Hepatocyte (in vitro differentiated cells): ENCODE results near the gene CASKIN1. TPM values are rescaled to one million over a fixed set of nuclear protein-coding genes. Genes with fewer than 3 reads are reported as not detected.

Source experiments
- DNase-seq: peaks from one replicate; pipeline ENCODE4 v3.0.0-alpha.2; 2016; ENCODE audit warnings: low spot score
- H2AFZ ChIP-seq: fragments of 200-600 bp; sonication (generic); 2 replicates; pipeline ENCODE4 v1.6.0; 2016; ENCODE audit warnings: antibody characterized with exemption, mild to moderate bottlenecking
- H3K27ac ChIP-seq: fragments of 200-600 bp; sonication (generic); 2 replicates; pipeline ENCODE4 v1.5.1; 2016; ENCODE audit warnings: mild to moderate bottlenecking
- H3K27me3 ChIP-seq: fragments of 200-600 bp; sonication (generic); 2 replicates; pipeline ENCODE4 v1.6.1; 2016
- H3K36me3 ChIP-seq: fragments of 200-600 bp; sonication (generic); replicated peaks from 2 replicates; pipeline ENCODE4 v1.5.1; 2016; ENCODE audit warnings: low read depth; ENCODE audit not compliant: insufficient read depth
- H3K4me1 ChIP-seq: fragments of 200-600 bp; sonication (generic); 2 replicates; pipeline ENCODE4 v1.5.1; 2016; ENCODE audit warnings: mild to moderate bottlenecking, moderate library complexity; ENCODE audit not compliant: insufficient read depth
- H3K4me2 ChIP-seq: fragments of 200-600 bp; sonication (generic); 2 replicates; pipeline ENCODE4 v1.6.0; 2016
- H3K4me3 ChIP-seq: fragments of 200-600 bp; sonication (generic); 2 replicates; pipeline ENCODE4 v1.5.1; 2016; ENCODE audit warnings: mild to moderate bottlenecking
- H3K79me2 ChIP-seq: fragments of 200-600 bp; sonication (generic); 2 replicates; pipeline ENCODE4 v1.6.0; 2017; ENCODE audit warnings: mild to moderate bottlenecking
- H3K9me2 ChIP-seq: fragments of 200-600 bp; sonication (generic); replicated peaks from 2 replicates; pipeline ENCODE4 v1.6.0; 2017; ENCODE audit warnings: mild to moderate bottlenecking; ENCODE audit not compliant: insufficient read depth
- H3K9me3 ChIP-seq: fragments of 200-600 bp; sonication (generic); 2 replicates; pipeline ENCODE4 v1.5.1; 2016; ENCODE audit warnings: low read depth, mild to moderate bottlenecking
- H4K20me1 ChIP-seq: fragments of 200-600 bp; sonication (generic); 2 replicates; pipeline ENCODE4 v1.6.0; 2016; ENCODE audit warnings: mild to moderate bottlenecking; ENCODE audit not compliant: insufficient read depth, poor library complexity, severe bottlenecking
- EZH2 ChIP-seq: fragments of 200-600 bp; sonication (generic); IDR thresholded peaks from 2 replicates; pipeline ENCODE4 v1.6.1; 2016; ENCODE audit warnings: antibody characterized with exemption, mild to moderate bottlenecking, borderline replicate concordance
- EZH2phosphoT487 ChIP-seq: fragments of 200-600 bp; sonication (generic); IDR thresholded peaks from one replicate; pipeline ENCODE4 v1.6.1; 2018; ENCODE audit warnings: antibody characterized with exemption, mild to moderate bottlenecking, low read depth, moderate library complexity; ENCODE audit not compliant: unreplicated experiment, severe bottlenecking
- WGBS: methylation state at CpG from one replicate; pipeline ENCODE4 v1.1.6; 2016; ENCODE audit warnings: low lambda C conversion rate; ENCODE audit errors: missing lambda C conversion rate; 5-methylcytosine and 5-hydroxymethylcytosine counted together
- polyA plus RNA-seq: library from polyadenylated mRNA; unstranded; fragments of >200 nt; fragmentation: Nextera tagmentation; extraction: Ambion mirVana; gene quantifications from 2 replicates; pipeline ENCODE4 v1.2.1, GENCODE V29; 2016
- total RNA-seq: library from RNA; depleted of rRNA; stranded (reverse); fragments of >200 nt; gene quantifications from 2 replicates; pipeline ENCODE4 v1.2.3, GENCODE V29; 2014
- TF ChIP-seq, protein P1 (sequence below): fragments of 200-600 bp; sonication (generic); IDR thresholded peaks from 2 replicates; pipeline ENCODE4 v1.5.1; 2016; ENCODE audit warnings: antibody characterized with exemption, mild to moderate bottlenecking; ENCODE audit not compliant: poor library complexity

The CASKIN1 gene
- total and polyA plus RNA-seq, 2 experiments from 2014 or later = 0.47 to 1.7 TPM

DNA sequence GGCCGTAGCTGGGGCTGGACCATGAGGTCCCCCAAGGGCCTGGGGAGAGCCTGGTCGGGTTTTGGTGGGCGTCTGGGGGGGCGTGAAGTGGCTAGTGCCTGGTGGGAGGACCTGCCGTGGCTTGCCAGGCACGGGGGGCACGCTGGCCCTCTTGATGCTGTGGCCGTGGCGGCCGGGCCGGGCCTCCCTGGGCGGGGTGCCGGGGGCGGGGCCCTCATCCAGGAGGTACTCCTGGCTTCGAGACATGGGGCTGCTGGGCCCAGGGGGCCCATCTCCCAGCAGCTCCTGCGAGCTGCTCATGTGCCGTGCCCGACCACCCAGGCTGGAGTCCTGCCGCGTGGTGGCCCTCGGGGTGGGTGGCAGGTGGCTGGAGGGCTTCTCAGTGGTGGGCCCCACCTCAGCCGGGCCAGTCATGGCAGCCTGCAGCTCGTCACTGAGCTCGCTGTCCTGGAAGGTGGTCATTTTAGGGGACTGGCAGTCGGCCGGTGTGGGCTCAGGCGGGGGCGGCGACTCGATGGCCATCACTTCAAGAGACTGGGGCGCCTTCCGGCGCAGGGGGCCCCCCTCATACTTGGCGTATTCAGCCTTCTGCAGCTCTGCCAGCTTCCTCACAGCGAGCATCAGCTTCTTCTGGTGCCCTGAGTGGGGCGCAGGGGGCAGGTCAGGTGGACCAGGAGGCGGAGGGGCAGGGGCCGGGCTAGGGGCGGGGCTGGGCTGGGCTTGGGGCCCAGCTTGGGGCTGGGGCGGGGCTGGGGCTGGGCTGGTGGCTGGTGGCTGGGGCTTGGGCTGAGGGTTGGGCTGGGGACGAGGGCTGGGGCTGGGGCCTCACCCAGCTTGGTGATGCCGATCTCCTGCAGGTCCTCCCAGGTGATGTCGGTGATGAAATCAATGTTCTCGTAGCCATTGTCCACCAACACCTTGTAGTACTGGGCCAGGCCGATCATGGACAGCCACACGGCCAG is 15.2 kb downstream of the CASKIN1 start:
- no peak for DNase-seq
- TF ChIP-seq EZH2 = no peak
- Histone ChIP-seq H3K27me3 (no peaks in the 10 kb centered on the region), H4K20me1 (no peaks in the 10 kb centered on the region), H3K4me3 (no peak overlapping the region), H3K79me2 (no peaks in the 10 kb centered on the region), H2AFZ (no peak overlapping the region), H3K9me3 (no peaks in the 10 kb centered on the region), H3K36me3 (no peaks in the 10 kb centered on the region), H3K4me1 (no peaks in the 10 kb centered on the region), H3K27ac (no peak overlapping the region), H3K4me2 (no peak overlapping the region), H3K9me2 (no peaks in the 10 kb centered on the region)
- WGBS = 91% methylated on average over 41 of the region's 46 CpGs

DNA sequence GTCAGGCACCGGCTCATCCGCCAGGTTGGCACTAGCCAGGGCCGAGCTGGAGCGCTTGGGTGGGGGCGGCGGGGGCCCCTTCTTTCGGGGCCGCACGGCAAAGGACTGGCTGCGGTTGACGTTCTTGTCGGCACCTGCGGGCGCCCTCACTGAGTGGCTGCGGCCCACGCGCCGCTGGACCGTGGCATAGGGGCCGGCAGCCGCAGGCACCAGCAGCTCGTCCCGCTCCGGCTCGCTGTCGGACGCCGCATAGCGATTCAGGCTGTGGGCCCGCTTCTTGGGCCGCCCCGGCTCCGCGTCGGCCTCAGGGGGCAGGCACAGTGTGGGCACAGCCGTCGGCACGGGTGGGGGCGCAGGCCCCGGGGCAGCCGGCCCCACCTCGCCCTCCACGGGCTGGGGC is 15.9 kb downstream of the CASKIN1 start:
- H2AFZ ChIP-seq = no peak overlapping the region
- no peaks in the 10 kb centered on the region for H4K20me1 ChIP-seq
- H3K4me3 ChIP-seq = no peak overlapping the region
- H3K9me3 ChIP-seq = no peaks in the 10 kb centered on the region
- H3K4me2 ChIP-seq = no peak overlapping the region
- H3K9me2 ChIP-seq = no peaks in the 10 kb centered on the region
- H3K79me2 ChIP-seq = no peaks in the 10 kb centered on the region
- H3K4me1 ChIP-seq = no peaks in the 10 kb centered on the region
- no peaks in the 10 kb centered on the region for H3K36me3 ChIP-seq
- DNase-seq = no peak
- no peaks in the 10 kb centered on the region for H3K27me3 ChIP-seq
- WGBS = 97% methylated on average over 32 of the region's 43 CpGs
- no peak for TF ChIP-seq EZH2phosphoT487
- no peak for TF ChIP-seq EZH2
- TF ChIP-seq, protein P1, sequence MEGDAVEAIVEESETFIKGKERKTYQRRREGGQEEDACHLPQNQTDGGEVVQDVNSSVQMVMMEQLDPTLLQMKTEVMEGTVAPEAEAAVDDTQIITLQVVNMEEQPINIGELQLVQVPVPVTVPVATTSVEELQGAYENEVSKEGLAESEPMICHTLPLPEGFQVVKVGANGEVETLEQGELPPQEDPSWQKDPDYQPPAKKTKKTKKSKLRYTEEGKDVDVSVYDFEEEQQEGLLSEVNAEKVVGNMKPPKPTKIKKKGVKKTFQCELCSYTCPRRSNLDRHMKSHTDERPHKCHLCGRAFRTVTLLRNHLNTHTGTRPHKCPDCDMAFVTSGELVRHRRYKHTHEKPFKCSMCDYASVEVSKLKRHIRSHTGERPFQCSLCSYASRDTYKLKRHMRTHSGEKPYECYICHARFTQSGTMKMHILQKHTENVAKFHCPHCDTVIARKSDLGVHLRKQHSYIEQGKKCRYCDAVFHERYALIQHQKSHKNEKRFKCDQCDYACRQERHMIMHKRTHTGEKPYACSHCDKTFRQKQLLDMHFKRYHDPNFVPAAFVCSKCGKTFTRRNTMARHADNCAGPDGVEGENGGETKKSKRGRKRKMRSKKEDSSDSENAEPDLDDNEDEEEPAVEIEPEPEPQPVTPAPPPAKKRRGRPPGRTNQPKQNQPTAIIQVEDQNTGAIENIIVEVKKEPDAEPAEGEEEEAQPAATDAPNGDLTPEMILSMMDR = no peak
- H3K27ac ChIP-seq = no peak overlapping the region

DNA sequence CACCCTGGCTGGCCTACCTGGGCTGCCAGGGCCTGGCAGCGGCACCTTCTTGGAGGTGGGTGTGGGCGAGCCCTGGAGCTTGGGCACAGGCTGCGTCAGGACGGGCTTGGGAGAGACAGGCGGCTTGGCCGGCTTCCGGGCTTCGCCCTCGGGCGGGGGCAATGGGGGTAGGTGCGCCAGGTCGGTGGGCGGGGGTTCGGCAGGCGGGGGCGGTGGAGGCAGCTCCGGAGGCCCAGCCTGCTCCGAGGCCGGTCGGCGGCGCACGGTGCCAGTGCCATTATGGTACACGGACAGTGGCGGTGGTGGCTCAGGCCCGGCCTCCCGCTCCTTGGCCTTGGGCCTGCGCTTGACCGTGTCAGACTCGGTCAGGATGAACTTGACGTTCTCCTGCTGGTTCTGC is 16.8 kb downstream of the CASKIN1 start:
- H2AFZ ChIP-seq = no peak overlapping the region
- H3K9me3 ChIP-seq = no peaks in the 10 kb centered on the region
- no peak for DNase-seq
- H3K27ac ChIP-seq = no peak overlapping the region
- no peaks in the 10 kb centered on the region for H3K36me3 ChIP-seq
- no peaks in the 10 kb centered on the region for H3K79me2 ChIP-seq
- no peaks in the 10 kb centered on the region for H3K4me1 ChIP-seq
- TF ChIP-seq EZH2phosphoT487 (no peak), EZH2 (no peak)
- TF ChIP-seq, protein P1 = no peak
- no peak overlapping the region for H3K4me2 ChIP-seq
- no peaks in the 10 kb centered on the region for H4K20me1 ChIP-seq
- 97% methylated on average over 14 of the region's 31 CpGs for WGBS
- H3K9me2 ChIP-seq = no peaks in the 10 kb centered on the region
- no peak overlapping the region for H3K4me3 ChIP-seq
- H3K27me3 ChIP-seq = no peaks in the 10 kb centered on the region

DNA sequence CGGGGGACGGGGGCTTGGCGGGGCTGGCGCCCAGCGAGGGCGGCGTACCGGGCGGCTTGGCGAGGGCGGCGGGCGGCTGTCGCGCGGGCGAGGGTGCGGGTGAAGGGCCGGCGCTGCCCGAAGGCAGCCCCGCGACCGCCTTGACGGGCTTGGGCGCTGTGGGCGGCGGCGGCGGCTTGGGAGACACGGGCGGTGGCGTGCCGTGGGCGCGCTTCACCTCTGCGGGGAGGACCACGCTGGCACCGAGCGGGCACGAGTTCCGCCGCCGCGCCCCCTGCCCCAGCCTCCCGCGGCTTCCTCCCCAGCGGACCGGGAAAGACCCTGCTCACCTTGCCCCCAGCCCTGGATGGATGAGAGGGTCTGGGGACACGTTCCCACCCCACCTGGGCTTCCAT is 17.3 kb downstream of the CASKIN1 start:
- DNase-seq = no peak
- Histone ChIP-seq H3K36me3 (no peaks in the 10 kb centered on the region), H3K27me3 (no peaks in the 10 kb centered on the region), H2AFZ (no peak overlapping the region), H3K4me1 (no peaks in the 10 kb centered on the region), H3K79me2 (no peaks in the 10 kb centered on the region), H3K9me2 (no peaks in the 10 kb centered on the region), H3K4me2 (no peak overlapping the region), H3K4me3 (no peak overlapping the region), H4K20me1 (no peaks in the 10 kb centered on the region), H3K9me3 (no peaks in the 10 kb centered on the region), H3K27ac (no peak overlapping the region)
- TF ChIP-seq EZH2phosphoT487 (no peak), EZH2 (no peak)
- TF ChIP-seq, protein P1 = no peak
- WGBS = 90% methylated on average over 5 of the region's 50 CpGs
